NCI-H82 treated with DMSO at 0.1 percent for 48 hours (cell line): ENCODE results near the gene CMTM4.
"Not testable (repeated sequence)": the region's sequence is repeated elsewhere in the genome, so short reads cannot be mapped to it uniquely, and the experiment has no call there.

ENCODE experiments used
- DNase-seq: peaks from one replicate; lab custom pipeline; 2025; ENCODE audit not compliant: unreplicated experiment; lab: John Stamatoyannopoulos, UW

CMTM4 gene

GRCh38 chr16:66617728-66618127 lies 78.8 kb downstream of the CMTM4 start:
- no peak for DNase-seq

GRCh38 chr16:66617010-66617434 lies 79.5 kb downstream of the CMTM4 start:
- no peak for DNase-seq

GRCh38 chr16:66616592-66616991 lies 80.0 kb downstream of the CMTM4 start:
- DNase-seq = no peak

- DNase-seq = no peak
These were observed 80.4 kb downstream of the CMTM4 start for GRCh38 chr16:66616169-66616568.

GRCh38 chr16:66614161-66614802 lies 82.3 kb downstream of the CMTM4 start:
- no peak for DNase-seq

GRCh38 chr16:66612422-66612821 lies 84.1 kb downstream of the CMTM4 start:
- DNase-seq = no peak

- not testable (repeated sequence) for DNase-seq
These were observed 84.6 kb downstream of the CMTM4 start for GRCh38 chr16:66611911-66612310.

GRCh38 chr16:66610111-66610820 lies 86.3 kb downstream of the CMTM4 start:
- no peak for DNase-seq

GRCh38 chr16:66609139-66609510 lies 87.4 kb downstream of the CMTM4 start:
- no peak for DNase-seq

GRCh38 chr16:66608241-66609138 lies 88.1 kb downstream of the CMTM4 start:
- peak; percentile 46 for DNase-seq

- DNase-seq = no peak
These were observed 90.4 kb downstream of the CMTM4 start for GRCh38 chr16:66605979-66606751.

- no peak for DNase-seq
These were observed 91.2 kb downstream of the CMTM4 start for GRCh38 chr16:66605177-66605978.

- no peak for DNase-seq
These were observed 92.0 kb downstream of the CMTM4 start, which contains the start of gene CMTM3 for GRCh38 chr16:66604376-66605176. CMTM3 (plus strand) TSS chr16:66604704; CDS start chr16:66604806, 102 bp downstream.

- DNase-seq = no peak
These were observed 92.8 kb downstream of the CMTM4 start for GRCh38 chr16:66603537-66604375.

- DNase-seq = no peak
These were observed 95.1 kb downstream of the CMTM4 start for GRCh38 chr16:66601471-66601870.

GRCh38 chr16:66600477-66600876 lies 96.1 kb downstream of the CMTM4 start:
- DNase-seq = no peak

- DNase-seq = no peak
These were observed 96.8 kb downstream of the CMTM4 start for GRCh38 chr16:66599726-66600125.

- no peak for DNase-seq
These were observed 98.4 kb downstream of the CMTM4 start for GRCh38 chr16:66598111-66598510.
